SK-N-SH treated with all-trans-retinoic acid at 6 μM for 48 hours (cell line): ENCODE results near the gene DTD1.

Experiments used
- ATAC-seq: fragments of 200-7000 bp; cut with Tn5 transposase; 3 replicates; pipeline ENCODE4 v1.9.1; 2020; ENCODE audit warnings: mild to moderate bottlenecking, moderate library complexity
- ARNTL ChIP-seq: fragments of 450-650 bp; formaldehyde crosslinking; IDR thresholded peaks from 2 replicates; pipeline ENCODE4 v1.5.0; 2020; ENCODE audit warnings: low read depth, mild to moderate bottlenecking, moderate library complexity, borderline replicate concordance
- BACH2 ChIP-seq: fragments of 250-450 bp; sonication (Bioruptor Pico); IDR thresholded peaks from 2 replicates; pipeline ENCODE4 v1.9.0; 2021; ENCODE audit warnings: mild to moderate bottlenecking, borderline replicate concordance
- CSDC2 ChIP-seq: fragments of 250-450 bp; sonication (Bioruptor Pico); IDR thresholded peaks from 2 replicates; pipeline ENCODE4 v1.5.0; 2020; ENCODE audit warnings: mild to moderate bottlenecking, moderate library complexity
- CSRNP3 ChIP-seq: fragments of 250-450 bp; sonication (Bioruptor Pico); IDR thresholded peaks from 2 replicates; pipeline ENCODE4 v1.5.1; 2021; ENCODE audit warnings: mild to moderate bottlenecking, moderate library complexity
- ESRRG ChIP-seq: fragments of 250-450 bp; sonication (Bioruptor Pico); IDR thresholded peaks from 2 replicates; pipeline ENCODE4 v1.6.1; 2021; ENCODE audit warnings: mild to moderate bottlenecking
- GLIS3 ChIP-seq: fragments of 250-450 bp; sonication (Bioruptor Pico); IDR thresholded peaks from 2 replicates; pipeline ENCODE4 v1.5.0; 2020; ENCODE audit warnings: mild to moderate bottlenecking, moderate library complexity
- ISL1 ChIP-seq: fragments of 250-450 bp; sonication (Bioruptor Pico); IDR thresholded peaks from 2 replicates; pipeline ENCODE4 v2.1.2; 2022; ENCODE audit warnings: mild to moderate bottlenecking, moderate library complexity
- OSR1 ChIP-seq: fragments of 250-450 bp; sonication (Bioruptor Pico); IDR thresholded peaks from 2 replicates; pipeline ENCODE4 v1.8.0; 2022; ENCODE audit warnings: moderate library complexity, mild to moderate bottlenecking, inconsistent platforms
- PPARA ChIP-seq: fragments of 250-450 bp; sonication (Bioruptor Pico); IDR thresholded peaks from 2 replicates; pipeline ENCODE4 v1.5.0; 2020; ENCODE audit warnings: mild to moderate bottlenecking, borderline replicate concordance
- RARB ChIP-seq: fragments of 250-450 bp; sonication (Bioruptor Pico); IDR thresholded peaks from 2 replicates; pipeline ENCODE4 v1.8.0; 2021; ENCODE audit warnings: mild to moderate bottlenecking, moderate library complexity
- SNAI2 ChIP-seq: fragments of 250-450 bp; sonication (Bioruptor Pico); IDR thresholded peaks from 2 replicates; pipeline ENCODE4 v1.5.0; 2020; ENCODE audit warnings: mild to moderate bottlenecking, moderate library complexity
- TCF4 ChIP-seq: fragments of 250-450 bp; sonication (Bioruptor Pico); IDR thresholded peaks from 2 replicates; pipeline ENCODE4 v1.8.0; 2021; ENCODE audit warnings: mild to moderate bottlenecking, moderate library complexity, borderline replicate concordance
- TOX ChIP-seq: fragments of 250-450 bp; sonication (Bioruptor Pico); IDR thresholded peaks from 2 replicates; pipeline ENCODE4 v1.8.0; 2021; ENCODE audit warnings: mild to moderate bottlenecking, moderate library complexity, borderline replicate concordance
- TSHZ2 ChIP-seq: fragments of 250-450 bp; sonication (Bioruptor Pico); IDR thresholded peaks from 2 replicates; pipeline ENCODE4 v1.5.0; 2020; ENCODE audit warnings: mild to moderate bottlenecking, moderate library complexity
- ZC3H10 ChIP-seq: fragments of 250-450 bp; sonication (Bioruptor Pico); IDR thresholded peaks from 2 replicates; pipeline ENCODE4 v1.5.1; 2021; ENCODE audit warnings: mild to moderate bottlenecking, moderate library complexity
- ZFP3 ChIP-seq: fragments of 250-450 bp; sonication (Bioruptor Pico); IDR thresholded peaks from 2 replicates; pipeline ENCODE4 v1.5.0; 2020; ENCODE audit warnings: mild to moderate bottlenecking, moderate library complexity
- ZFP30 ChIP-seq: fragments of 450-650 bp; formaldehyde crosslinking; IDR thresholded peaks from 2 replicates; pipeline ENCODE4 v1.5.0; 2022; ENCODE audit warnings: mild to moderate bottlenecking, moderate library complexity
- ZNF70 ChIP-seq: fragments of 450-650 bp; formaldehyde crosslinking; IDR thresholded peaks from 2 replicates; pipeline ENCODE4 v1.5.0; 2020; ENCODE audit warnings: mild to moderate bottlenecking, moderate library complexity
- TF ChIP-seq, protein P1 (sequence below): fragments of 250-450 bp; sonication (Bioruptor Pico); IDR thresholded peaks from 2 replicates; pipeline ENCODE4 v1.8.0; 2020; ENCODE audit warnings: mild to moderate bottlenecking, moderate library complexity, borderline replicate concordance
- TF ChIP-seq, protein P2 (sequence below): fragments of 250-450 bp; sonication (Bioruptor Pico); IDR thresholded peaks from 2 replicates; pipeline ENCODE4 v1.8.0; 2021; ENCODE audit warnings: low read depth, mild to moderate bottlenecking, moderate library complexity, borderline replicate concordance
- TF ChIP-seq, protein P3 (sequence below): fragments of 250-450 bp; sonication (Bioruptor Pico); IDR thresholded peaks from 2 replicates; pipeline ENCODE4 v1.5.1; 2020; ENCODE audit warnings: low read depth, mild to moderate bottlenecking, moderate library complexity

Gene DTD1

DNA sequence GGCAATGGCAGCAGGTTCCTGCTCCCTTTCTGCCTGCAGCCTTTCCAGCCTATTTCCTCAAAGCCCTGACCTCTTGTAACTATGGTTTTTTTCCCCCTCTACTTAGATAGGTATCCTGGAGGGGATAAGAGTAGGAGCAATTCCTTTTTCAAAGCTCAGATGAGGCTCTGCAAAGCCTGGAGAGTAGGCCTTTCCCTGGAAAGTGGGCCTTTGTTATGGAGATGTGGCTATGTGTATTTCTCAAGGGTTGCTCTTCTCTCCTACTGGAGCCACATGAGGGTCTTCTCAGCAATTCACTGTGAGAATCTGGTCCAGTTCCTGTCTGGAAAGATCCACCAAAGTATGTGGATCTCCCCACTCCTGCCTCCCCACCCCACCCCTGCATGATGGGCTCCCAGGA, 96.0 kb downstream of the DTD1 start:
- TF ChIP-seq, protein P1, sequence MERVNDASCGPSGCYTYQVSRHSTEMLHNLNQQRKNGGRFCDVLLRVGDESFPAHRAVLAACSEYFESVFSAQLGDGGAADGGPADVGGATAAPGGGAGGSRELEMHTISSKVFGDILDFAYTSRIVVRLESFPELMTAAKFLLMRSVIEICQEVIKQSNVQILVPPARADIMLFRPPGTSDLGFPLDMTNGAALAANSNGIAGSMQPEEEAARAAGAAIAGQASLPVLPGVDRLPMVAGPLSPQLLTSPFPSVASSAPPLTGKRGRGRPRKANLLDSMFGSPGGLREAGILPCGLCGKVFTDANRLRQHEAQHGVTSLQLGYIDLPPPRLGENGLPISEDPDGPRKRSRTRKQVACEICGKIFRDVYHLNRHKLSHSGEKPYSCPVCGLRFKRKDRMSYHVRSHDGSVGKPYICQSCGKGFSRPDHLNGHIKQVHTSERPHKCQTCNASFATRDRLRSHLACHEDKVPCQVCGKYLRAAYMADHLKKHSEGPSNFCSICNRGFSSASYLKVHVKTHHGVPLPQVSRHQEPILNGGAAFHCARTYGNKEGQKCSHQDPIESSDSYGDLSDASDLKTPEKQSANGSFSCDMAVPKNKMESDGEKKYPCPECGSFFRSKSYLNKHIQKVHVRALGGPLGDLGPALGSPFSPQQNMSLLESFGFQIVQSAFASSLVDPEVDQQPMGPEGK (CRISPR knock-in tag): no peak
- ATAC-seq: no peak

DNA sequence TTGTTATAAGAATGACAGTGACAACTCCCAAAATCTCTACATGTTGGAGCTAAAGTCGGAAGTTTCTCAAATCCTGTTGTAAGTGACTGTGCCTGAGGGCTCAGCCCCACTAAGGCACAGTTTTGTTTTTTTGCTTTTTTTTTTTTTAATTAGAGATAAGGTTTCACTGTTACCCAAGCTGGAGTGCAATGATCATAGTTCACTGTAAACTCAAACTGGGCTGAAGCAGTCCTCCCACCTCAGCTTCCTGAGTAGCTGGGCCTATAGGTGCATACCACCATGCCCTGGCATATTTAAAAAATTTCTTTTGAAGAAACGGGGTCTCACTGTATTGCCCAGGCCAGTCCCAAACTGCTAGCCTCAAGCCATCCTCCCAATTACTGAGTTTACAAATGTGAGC, 96.9 kb downstream of the DTD1 start:
- ATAC-seq: no peak
- TF ChIP-seq OSR1 (CRISPR knock-in tag): no peak
- no peak for TF ChIP-seq SNAI2 (CRISPR knock-in tag)
- TF ChIP-seq ZNF70 (CRISPR knock-in tag): no peak
- no peak for TF ChIP-seq ARNTL (CRISPR knock-in tag)
- TF ChIP-seq ISL1 (CRISPR knock-in tag): no peak
- no peak for TF ChIP-seq ZC3H10 (CRISPR knock-in tag)
- no peak for TF ChIP-seq GLIS3
- TF ChIP-seq ZFP3: no peak
- TF ChIP-seq PPARA (CRISPR knock-in tag): no peak
- TF ChIP-seq CSDC2: no peak
- no peak for TF ChIP-seq TCF4
- no peak for TF ChIP-seq ZFP30 (CRISPR knock-in tag)
- TF ChIP-seq TSHZ2 (CRISPR knock-in tag): no peak
- TF ChIP-seq CSRNP3 (CRISPR knock-in tag): no peak
- TF ChIP-seq TOX: no peak
- TF ChIP-seq, protein P2, sequence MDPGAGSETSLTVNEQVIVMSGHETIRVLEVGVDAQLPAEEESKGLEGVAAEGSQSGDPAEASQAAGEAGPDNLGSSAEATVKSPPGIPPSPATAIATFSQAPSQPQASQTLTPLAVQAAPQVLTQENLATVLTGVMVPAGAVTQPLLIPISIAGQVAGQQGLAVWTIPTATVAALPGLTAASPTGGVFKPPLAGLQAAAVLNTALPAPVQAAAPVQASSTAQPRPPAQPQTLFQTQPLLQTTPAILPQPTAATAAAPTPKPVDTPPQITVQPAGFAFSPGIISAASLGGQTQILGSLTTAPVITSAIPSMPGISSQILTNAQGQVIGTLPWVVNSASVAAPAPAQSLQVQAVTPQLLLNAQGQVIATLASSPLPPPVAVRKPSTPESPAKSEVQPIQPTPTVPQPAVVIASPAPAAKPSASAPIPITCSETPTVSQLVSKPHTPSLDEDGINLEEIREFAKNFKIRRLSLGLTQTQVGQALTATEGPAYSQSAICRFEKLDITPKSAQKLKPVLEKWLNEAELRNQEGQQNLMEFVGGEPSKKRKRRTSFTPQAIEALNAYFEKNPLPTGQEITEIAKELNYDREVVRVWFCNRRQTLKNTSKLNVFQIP (CRISPR knock-in tag): no peak
- TF ChIP-seq, protein P1 (CRISPR knock-in tag): no peak
- TF ChIP-seq ESRRG (CRISPR knock-in tag): no peak
- TF ChIP-seq BACH2: no peak

DNA sequence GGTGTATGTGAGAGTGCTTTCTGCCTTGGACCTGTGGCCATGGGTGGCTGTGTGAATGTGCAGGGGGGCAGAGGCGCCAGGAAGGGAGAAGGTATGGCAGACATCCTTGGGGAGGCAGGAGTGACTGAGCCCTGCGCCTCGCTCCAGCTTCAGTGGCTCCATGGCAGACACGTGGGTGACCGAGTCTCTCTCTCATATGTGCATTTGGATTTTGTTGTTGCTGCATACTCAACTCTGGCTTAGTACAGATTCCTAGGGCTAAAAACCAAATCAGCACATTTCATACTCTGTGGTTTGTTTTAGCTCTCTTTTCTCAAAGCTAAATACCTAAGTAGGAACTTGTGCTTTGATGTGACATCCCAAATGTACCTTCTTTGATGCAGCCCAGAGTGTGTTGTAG, 97.6 kb downstream of the DTD1 start:
- no peak for ATAC-seq
- TF ChIP-seq ARNTL (CRISPR knock-in tag): no peak
- no peak for TF ChIP-seq ZFP3
- no peak for TF ChIP-seq TOX
- TF ChIP-seq, protein P3, sequence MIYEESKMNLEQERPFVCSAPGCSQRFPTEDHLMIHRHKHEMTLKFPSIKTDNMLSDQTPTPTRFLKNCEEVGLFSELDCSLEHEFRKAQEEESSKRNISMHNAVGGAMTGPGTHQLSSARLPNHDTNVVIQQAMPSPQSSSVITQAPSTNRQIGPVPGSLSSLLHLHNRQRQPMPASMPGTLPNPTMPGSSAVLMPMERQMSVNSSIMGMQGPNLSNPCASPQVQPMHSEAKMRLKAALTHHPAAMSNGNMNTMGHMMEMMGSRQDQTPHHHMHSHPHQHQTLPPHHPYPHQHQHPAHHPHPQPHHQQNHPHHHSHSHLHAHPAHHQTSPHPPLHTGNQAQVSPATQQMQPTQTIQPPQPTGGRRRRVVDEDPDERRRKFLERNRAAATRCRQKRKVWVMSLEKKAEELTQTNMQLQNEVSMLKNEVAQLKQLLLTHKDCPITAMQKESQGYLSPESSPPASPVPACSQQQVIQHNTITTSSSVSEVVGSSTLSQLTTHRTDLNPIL: no peak
- TF ChIP-seq PPARA (CRISPR knock-in tag): no peak
- TF ChIP-seq, protein P2 (CRISPR knock-in tag): no peak
- TF ChIP-seq TSHZ2 (CRISPR knock-in tag): no peak
- no peak for TF ChIP-seq RARB (CRISPR knock-in tag)
- TF ChIP-seq CSRNP3 (CRISPR knock-in tag): no peak
- no peak for TF ChIP-seq ZC3H10 (CRISPR knock-in tag)
- TF ChIP-seq OSR1 (CRISPR knock-in tag): no peak
